H9 (cell line): Measurements from ENCODE around the gene MYOF. TPM values are rescaled to one million over a fixed set of nuclear protein-coding genes. Genes with fewer than 3 reads are reported as not detected.

Experiments
- DNase-seq: peaks from one replicate; pipeline ENCODE4 v3.0.0-alpha.2; 2017
- H2AFZ ChIP-seq: one replicate; pipeline ENCODE4 v1.6.1; 2013; ENCODE audit warnings: mild to moderate bottlenecking, low read length, control low read depth, moderate library complexity
- H2AK5ac ChIP-seq: 2 replicates; pipeline ENCODE4 v1.6.1; 2013; ENCODE audit warnings: low read length, control low read depth, mixed read lengths; ENCODE audit not compliant: insufficient read length
- H2BK120ac ChIP-seq: one replicate; pipeline ENCODE4 v1.6.1; 2013; ENCODE audit warnings: low read depth, mild to moderate bottlenecking, low read length, control low read depth, inconsistent platforms; ENCODE audit not compliant: poor library complexity, severe bottlenecking
- H2BK12ac ChIP-seq: 2 replicates; pipeline ENCODE4 v1.6.1; 2013; ENCODE audit warnings: low read length, control low read depth, mixed read lengths, low read depth; ENCODE audit not compliant: insufficient read length
- H2BK15ac ChIP-seq: 2 replicates; pipeline ENCODE4 v1.6.1; 2013; ENCODE audit warnings: low read depth, low read length, control low read depth
- H2BK20ac ChIP-seq: one replicate; pipeline ENCODE4 v1.6.1; 2013; ENCODE audit warnings: low read depth, mild to moderate bottlenecking, low read length, control low read depth, inconsistent platforms; ENCODE audit not compliant: poor library complexity, severe bottlenecking
- H2BK5ac ChIP-seq: 2 replicates; pipeline ENCODE4 v1.6.1; 2013; ENCODE audit warnings: low read length, control low read depth, mixed read lengths; ENCODE audit not compliant: insufficient read length
- H3K14ac ChIP-seq: 2 replicates; pipeline ENCODE4 v1.6.1; 2013; ENCODE audit warnings: low read length, control low read depth; ENCODE audit not compliant: insufficient read depth
- H3K18ac ChIP-seq: 2 replicates; pipeline ENCODE4 v1.6.1; 2013; ENCODE audit warnings: low read depth, mild to moderate bottlenecking, mixed read lengths, low read length, control low read depth; ENCODE audit not compliant: insufficient read length
- H3K23ac ChIP-seq: 2 replicates; pipeline ENCODE4 v1.6.1; 2013; ENCODE audit warnings: low read length, control low read depth, mixed read lengths, low read depth; ENCODE audit not compliant: insufficient read length
- H3K23me2 ChIP-seq: 2 replicates; pipeline ENCODE4 v1.6.1; 2013; ENCODE audit warnings: low read depth, mild to moderate bottlenecking, mixed read lengths, low read length, control low read depth; ENCODE audit not compliant: insufficient read length, poor library complexity, severe bottlenecking
- H3K27ac ChIP-seq: 2 replicates; pipeline ENCODE4 v1.5.1; 2013; ENCODE audit warnings: low read length, control low read depth, mixed read lengths, low read depth; ENCODE audit not compliant: insufficient read length
- H3K27me3 ChIP-seq: 2 replicates; pipeline ENCODE4 v1.6.1; 2013; ENCODE audit warnings: low read length, control low read depth, inconsistent platforms; ENCODE audit not compliant: insufficient read depth
- H3K4ac ChIP-seq: 2 replicates; pipeline ENCODE4 v1.6.1; 2013; ENCODE audit warnings: low read depth, mild to moderate bottlenecking, control low read depth, inconsistent platforms, low read length, moderate library complexity
- H3K4me1 ChIP-seq: 2 replicates; pipeline ENCODE4 v1.6.1; 2013; ENCODE audit warnings: low read length, control low read depth, inconsistent platforms; ENCODE audit not compliant: insufficient read depth
- H3K4me2 ChIP-seq: 2 replicates; pipeline ENCODE4 v1.6.1; 2013; ENCODE audit warnings: low read length, control low read depth, mixed read lengths; ENCODE audit not compliant: insufficient read length, insufficient read depth
- H3K56ac ChIP-seq: 2 replicates; pipeline ENCODE4 v1.6.1; 2013; ENCODE audit warnings: low read depth, mild to moderate bottlenecking, mixed read lengths, low read length, control low read depth; ENCODE audit not compliant: insufficient read length
- H3K79me1 ChIP-seq: 2 replicates; pipeline ENCODE4 v1.6.1; 2013; ENCODE audit warnings: low read depth, mild to moderate bottlenecking, moderate library complexity, low read length, control low read depth, inconsistent platforms; ENCODE audit not compliant: insufficient read depth, poor library complexity, severe bottlenecking
- H3K79me2 ChIP-seq: 2 replicates; pipeline ENCODE4 v1.6.1; 2013; ENCODE audit warnings: low read length, control low read depth, inconsistent platforms; ENCODE audit not compliant: insufficient read depth
- H3K9ac ChIP-seq: 2 replicates; pipeline ENCODE4 v1.6.1; 2013; ENCODE audit warnings: low read length, control low read depth, mixed read lengths; ENCODE audit not compliant: insufficient read length; ENCODE audit errors: extremely low read depth
- H3K9me3 ChIP-seq: one replicate; pipeline ENCODE4 v1.6.1; 2013; ENCODE audit warnings: low read depth, low read length, inconsistent platforms; ENCODE audit not compliant: control insufficient read depth
- H3T11ph ChIP-seq: one replicate; pipeline ENCODE4 v1.6.1; 2013; ENCODE audit warnings: mild to moderate bottlenecking, low read length, control low read depth, inconsistent platforms
- H4K20me1 ChIP-seq: one replicate; pipeline ENCODE4 v1.6.1; 2013; ENCODE audit not compliant: control insufficient read depth, insufficient read length, insufficient read depth
- H4K5ac ChIP-seq: 2 replicates; pipeline ENCODE4 v1.6.1; 2013; ENCODE audit warnings: low read depth, mild to moderate bottlenecking, mixed read lengths, low read length, control low read depth; ENCODE audit not compliant: insufficient read length
- H4K8ac ChIP-seq: replicated peaks from 2 replicates; pipeline ENCODE4 v1.6.1; 2013; ENCODE audit warnings: low read length, control low read depth, mixed read lengths, low read depth; ENCODE audit not compliant: insufficient read length
- H4K91ac ChIP-seq: 2 replicates; pipeline ENCODE4 v1.6.1; 2013; ENCODE audit warnings: low read depth, mild to moderate bottlenecking, moderate library complexity, mixed read lengths, low read length, control low read depth; ENCODE audit not compliant: insufficient read length
- H3K27ac Mint-ChIP-seq, 3 experiments: 2 replicates in 2 of 3; 3 replicates in 1 of 3; pipeline ENCODE4 v1.8.0; 2020 to 2021; ENCODE audit warnings: mixed read lengths in 3 of 3, mild to moderate bottlenecking in 1 of 3, moderate library complexity in 1 of 3
- H3K27me3 Mint-ChIP-seq: 2 replicates; pipeline ENCODE4 v1.8.0; 2021; ENCODE audit warnings: low read depth, mild to moderate bottlenecking, moderate library complexity, mixed read lengths
- H3K36me3 Mint-ChIP-seq, 3 experiments: 2 replicates in 2 of 3; 3 replicates in 1 of 3; pipeline ENCODE4 v1.8.0; 2020 to 2021; ENCODE audit warnings: low read depth in 3 of 3, mixed read lengths in 3 of 3; ENCODE audit not compliant: insufficient read depth in 1 of 3
- H3K4me1 Mint-ChIP-seq, 2 experiments: 2 replicates each; pipeline ENCODE4 v1.8.0; 2020; ENCODE audit warnings: mixed read lengths in 2 of 2
- H3K4me3 Mint-ChIP-seq, 2 experiments: 2 replicates in 1 of 2; 3 replicates in 1 of 2; pipeline ENCODE4 v1.8.0; 2020 to 2021; ENCODE audit warnings: mild to moderate bottlenecking in 2 of 2, mixed read lengths in 2 of 2, moderate library complexity in 1 of 2
- H3K9me3 Mint-ChIP-seq, 2 experiments: 2 replicates in 1 of 2; 3 replicates in 1 of 2; pipeline ENCODE4 v1.8.0; 2020; ENCODE audit warnings: mild to moderate bottlenecking in 2 of 2, mixed read lengths in 2 of 2, moderate library complexity in 1 of 2
- CTCF ChIP-seq: fragments of 200-600 bp; sonication (generic); conservative IDR thresholded peaks from 3 replicates; pipeline ENCODE4 v1.8.0; 2021; ENCODE audit warnings: antibody characterized with exemption, mild to moderate bottlenecking
- WGBS: extraction: QIAGEN DNeasy Blood & Tissue Kit; methylation state at CpG from one replicate; pipeline ENCODE4 v1.1.7; 2013; ENCODE audit warnings: missing lambda C conversion rate, low lambda C conversion rate, mixed read lengths; ENCODE audit not compliant: insufficient read length; ENCODE audit errors: extremely low coverage; 5-methylcytosine and 5-hydroxymethylcytosine counted together
- total RNA-seq: library from RNA; stranded (reverse); gene quantifications from 2 replicates; pipeline ENCODE4 v1.2.1, GENCODE V29; 2021

Gene MYOF
- total RNA-seq, 1 experiment from 2014 or later, result 2.8 TPM

- H2BK15ac ChIP-seq, result no peak overlapping the region
- Mint-ChIP-seq H3K9me3 (no peaks in the 10 kb centered on the region), H3K4me3 (no peak overlapping the region), H3K27ac (no peak overlapping the region), H3K36me3 (no peaks in the 10 kb centered on the region), H3K27me3 (peaks cover 1% of the 10 kb centered on the region; the same call in 1 of the 2 replicates), H3K4me1 (peaks cover 24 to 33% of the 10 kb centered on the region in 2 experiments)
- no peak overlapping the region for H3K9ac ChIP-seq
- no peaks in the 10 kb centered on the region for H3K79me1 ChIP-seq
- H4K91ac ChIP-seq, result no peak overlapping the region
- H3K4ac ChIP-seq, result no peak overlapping the region
- H2AK5ac ChIP-seq, result no peak overlapping the region
- no CpG with 5 or more reads among the region's 4 CpGs for WGBS
- H2BK5ac ChIP-seq, result no peak overlapping the region
- H3K18ac ChIP-seq, result no peak overlapping the region
- no peak overlapping the region for H3T11ph ChIP-seq
- H3K27ac ChIP-seq, result no peak overlapping the region
- no peak overlapping the region for H2BK20ac ChIP-seq
- no peak overlapping the region for H3K56ac ChIP-seq
- no peaks in the 10 kb centered on the region for H4K20me1 ChIP-seq
- DNase-seq, result no peak
- no peak overlapping the region for H2BK120ac ChIP-seq
- no peaks in the 10 kb centered on the region for H3K9me3 ChIP-seq
- no peak overlapping the region for H4K8ac ChIP-seq
- H3K4me2 ChIP-seq, result no peak overlapping the region
- TF ChIP-seq CTCF, result no peak
- H2BK12ac ChIP-seq, result no peak overlapping the region
- peaks cover 3% of the 10 kb centered on the region; the same call in 1 of the 2 replicates for H3K4me1 ChIP-seq
- H2AFZ ChIP-seq, result no peak overlapping the region
- no peak overlapping the region for H3K23ac ChIP-seq
- no peak overlapping the region for H4K5ac ChIP-seq
- H3K27me3 ChIP-seq, result no peaks in the 10 kb centered on the region
- no peaks in the 10 kb centered on the region for H3K79me2 ChIP-seq
- no peak overlapping the region for H3K14ac ChIP-seq
- H3K23me2 ChIP-seq, result no peaks in the 10 kb centered on the region
Observed at GRCh38 chr10:93416824-93417223, 65.3 kb downstream of the MYOF start.
